GM18517 (cell line): ENCODE results near the gene RAB1A.

Experiments used
- ATAC-seq: cut with Tn5 transposase; IDR thresholded peaks from one replicate; pipeline ENCODE4 v1.9.1; 2021; ENCODE audit warnings: mild to moderate bottlenecking, moderate library complexity; ENCODE audit not compliant: unreplicated experiment

RAB1A gene

GRCh38 chr2:65040400-65041261 is 89.3 kb downstream of the RAB1A start:
- peak; percentile 85 for ATAC-seq

- ATAC-seq = no peak
These were observed 90.3 kb downstream of the RAB1A start for GRCh38 chr2:65039640-65040039.

GRCh38 chr2:65037178-65037577 is 92.7 kb downstream of the RAB1A start:
- no peak for ATAC-seq
